Measurements from ENCODE around the gene MTTP. TPM values are rescaled to one million over a fixed set of nuclear protein-coding genes. Genes with fewer than 3 reads are reported as not detected.

The MTTP gene
- total RNA-seq, 3 donors from 2014 or later (not counting 1 experiment from before 2014, with no cell fraction given) = not detected

GRCh38 chr4:99661907-99662306 is 87.3 kb downstream of the MTTP start:
- TF ChIP-seq, protein P1, sequence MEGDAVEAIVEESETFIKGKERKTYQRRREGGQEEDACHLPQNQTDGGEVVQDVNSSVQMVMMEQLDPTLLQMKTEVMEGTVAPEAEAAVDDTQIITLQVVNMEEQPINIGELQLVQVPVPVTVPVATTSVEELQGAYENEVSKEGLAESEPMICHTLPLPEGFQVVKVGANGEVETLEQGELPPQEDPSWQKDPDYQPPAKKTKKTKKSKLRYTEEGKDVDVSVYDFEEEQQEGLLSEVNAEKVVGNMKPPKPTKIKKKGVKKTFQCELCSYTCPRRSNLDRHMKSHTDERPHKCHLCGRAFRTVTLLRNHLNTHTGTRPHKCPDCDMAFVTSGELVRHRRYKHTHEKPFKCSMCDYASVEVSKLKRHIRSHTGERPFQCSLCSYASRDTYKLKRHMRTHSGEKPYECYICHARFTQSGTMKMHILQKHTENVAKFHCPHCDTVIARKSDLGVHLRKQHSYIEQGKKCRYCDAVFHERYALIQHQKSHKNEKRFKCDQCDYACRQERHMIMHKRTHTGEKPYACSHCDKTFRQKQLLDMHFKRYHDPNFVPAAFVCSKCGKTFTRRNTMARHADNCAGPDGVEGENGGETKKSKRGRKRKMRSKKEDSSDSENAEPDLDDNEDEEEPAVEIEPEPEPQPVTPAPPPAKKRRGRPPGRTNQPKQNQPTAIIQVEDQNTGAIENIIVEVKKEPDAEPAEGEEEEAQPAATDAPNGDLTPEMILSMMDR (IDR thresholded peaks at IDR 0.05) = no peak
- H3K9me3 ChIP-seq (ENCODE audit: control insufficient read depth, insufficient read depth, low read length) = no peaks in the 10 kb centered on the region
- no peaks in the 10 kb centered on the region for H3K36me3 ChIP-seq (ENCODE audit: control insufficient read depth, insufficient read depth, low read length)
- DNase-seq (no peak), ATAC-seq (no peak)
- 93% methylated on average over 3 of the region's 5 CpGs for WGBS (ENCODE audit: insufficient coverage)
- Mint-ChIP-seq H3K27me3 (ENCODE audit: low read depth in 2 of 2) (peaks cover 5 to 17% of the 10 kb centered on the region in 2 donors), H3K4me1 (no peaks in the 10 kb centered on the region), H3K27ac (no peak overlapping the region), H3K36me3 (no peaks in the 10 kb centered on the region), H3K9me3 (no peaks in the 10 kb centered on the region), H3K4me3 (no peak overlapping the region)
- intact Hi-C loops (cut with micrococcal nuclease) = no loop called here
- no peaks in the 10 kb centered on the region for H3K4me1 ChIP-seq (ENCODE audit: control insufficient read depth, insufficient read depth, low read length)
- no peaks in the 10 kb centered on the region for H3K27me3 ChIP-seq (ENCODE audit: control insufficient read depth, insufficient read depth, low read length)
- no peak overlapping the region for H3K4me3 ChIP-seq (ENCODE audit: low read length)
- no peak overlapping the region for H3K27ac ChIP-seq (ENCODE audit: low read length)

DNA sequence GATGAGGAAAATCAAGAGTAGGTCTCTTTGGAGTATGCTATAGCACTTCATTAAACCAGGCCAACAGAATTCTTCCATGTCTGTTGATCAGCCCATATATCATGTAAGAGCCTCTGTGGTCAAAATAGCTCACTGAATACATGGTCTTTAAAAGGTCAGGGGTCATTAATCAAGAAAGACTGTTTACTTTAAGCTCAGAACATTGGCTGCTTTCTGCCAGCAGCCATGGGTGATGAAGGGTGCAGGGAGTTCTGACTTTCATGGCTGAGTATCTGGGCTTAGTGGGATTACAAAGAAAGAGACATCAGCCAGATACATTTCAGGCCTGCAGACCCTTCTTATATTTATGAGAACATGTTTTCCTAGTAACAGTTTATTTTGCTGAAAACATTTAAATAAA is 90.1 kb downstream of the MTTP start:
- H3K27ac Mint-ChIP-seq = no peak overlapping the region
- H3K36me3 Mint-ChIP-seq = no peaks in the 10 kb centered on the region
- intact Hi-C loops (cut with micrococcal nuclease) = no loop called here
- H3K27me3 Mint-ChIP-seq (ENCODE audit: low read depth in 2 of 2) = peaks cover 5 to 17% of the 10 kb centered on the region in 2 donors
- no peaks in the 10 kb centered on the region for H3K9me3 ChIP-seq (ENCODE audit: control insufficient read depth, insufficient read depth, low read length)
- H3K4me3 ChIP-seq (ENCODE audit: low read length) = no peak overlapping the region
- no peaks in the 10 kb centered on the region for H3K27me3 ChIP-seq (ENCODE audit: control insufficient read depth, insufficient read depth, low read length)
- H3K4me1 ChIP-seq (ENCODE audit: control insufficient read depth, insufficient read depth, low read length) = no peaks in the 10 kb centered on the region
- H3K4me3 Mint-ChIP-seq = no peak overlapping the region
- ATAC-seq (no peak), DNase-seq (no peak)
- no peaks in the 10 kb centered on the region for H3K4me1 Mint-ChIP-seq
- no peaks in the 10 kb centered on the region for H3K36me3 ChIP-seq (ENCODE audit: control insufficient read depth, insufficient read depth, low read length)
- TF ChIP-seq, protein P1 (IDR thresholded peaks at IDR 0.05) = no peak
- H3K27ac ChIP-seq (ENCODE audit: low read length) = no peak overlapping the region
- H3K9me3 Mint-ChIP-seq = no peaks in the 10 kb centered on the region

DNA sequence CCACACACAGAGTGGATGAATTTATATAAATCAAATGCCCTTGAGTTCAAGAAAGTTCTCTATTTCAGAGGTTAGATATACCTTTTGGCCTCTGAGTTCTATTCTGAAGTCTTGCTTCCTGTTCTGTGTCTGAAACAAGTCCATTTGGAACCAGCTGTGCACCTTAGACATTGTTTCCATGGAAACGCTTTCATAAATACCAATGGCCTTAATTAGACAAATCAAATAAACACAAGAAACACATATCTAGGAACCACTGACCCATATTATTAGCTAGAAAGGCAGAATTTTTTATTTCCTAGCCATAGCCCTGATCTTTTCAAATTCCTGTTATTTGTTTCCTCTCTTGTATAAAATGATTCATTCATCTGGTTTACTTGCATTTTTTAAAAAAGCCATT is 91.4 kb downstream of the MTTP start:
- H3K4me3 Mint-ChIP-seq = no peak overlapping the region
- no peak for DNase-seq
- H3K27me3 Mint-ChIP-seq (ENCODE audit: low read depth in 2 of 2) = peaks cover 8 to 23% of the 10 kb centered on the region in 2 donors
- no peaks in the 10 kb centered on the region for H3K36me3 ChIP-seq (ENCODE audit: control insufficient read depth, insufficient read depth, low read length)
- intact Hi-C loops (cut with micrococcal nuclease) = no loop called here
- no peaks in the 10 kb centered on the region for H3K4me1 ChIP-seq (ENCODE audit: control insufficient read depth, insufficient read depth, low read length)
- H3K9me3 ChIP-seq (ENCODE audit: control insufficient read depth, insufficient read depth, low read length) = peaks cover under 1% of the 10 kb centered on the region
- WGBS (ENCODE audit: insufficient coverage) = 93% methylated on average over 1 of the region's 1 CpG
- H3K9me3 Mint-ChIP-seq = peaks cover 3% of the 10 kb centered on the region in 2 donors
- H3K27me3 ChIP-seq (ENCODE audit: control insufficient read depth, insufficient read depth, low read length) = no peaks in the 10 kb centered on the region
- TF ChIP-seq, protein P1 (IDR thresholded peaks at IDR 0.05) = no peak
- H3K4me1 Mint-ChIP-seq = no peaks in the 10 kb centered on the region
- ATAC-seq = no peak
- no peak overlapping the region for H3K27ac ChIP-seq (ENCODE audit: low read length)
- H3K36me3 Mint-ChIP-seq = no peaks in the 10 kb centered on the region
- no peak overlapping the region for H3K4me3 ChIP-seq (ENCODE audit: low read length)
- H3K27ac Mint-ChIP-seq = no peak overlapping the region

DNA sequence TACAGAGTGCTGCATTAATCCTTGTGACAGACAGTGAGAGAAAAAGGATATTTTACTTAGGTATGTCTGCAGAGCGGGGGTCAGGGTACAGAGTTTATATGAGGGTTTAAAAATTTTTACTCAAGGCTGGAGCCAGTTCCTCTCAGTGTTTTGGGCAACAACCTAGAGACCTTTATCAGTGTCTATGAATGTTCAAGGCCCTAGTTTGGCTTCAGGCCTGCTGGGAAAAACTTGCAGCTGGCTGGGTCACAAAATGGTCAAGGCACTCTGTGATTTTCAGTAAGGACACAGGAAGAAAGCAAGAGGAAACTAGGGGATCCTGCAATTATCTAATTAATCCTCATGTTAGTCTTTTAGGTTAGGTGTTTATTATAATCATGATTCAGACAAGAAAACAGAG is 93.8 kb downstream of the MTTP start:
- Histone ChIP-seq H3K27ac (ENCODE audit: low read length) (no peak overlapping the region), H3K9me3 (ENCODE audit: control insufficient read depth, insufficient read depth, low read length) (peaks cover 2% of the 10 kb centered on the region), H3K36me3 (ENCODE audit: control insufficient read depth, insufficient read depth, low read length) (no peaks in the 10 kb centered on the region), H3K27me3 (ENCODE audit: control insufficient read depth, insufficient read depth, low read length) (no peaks in the 10 kb centered on the region), H3K4me1 (ENCODE audit: control insufficient read depth, insufficient read depth, low read length) (no peaks in the 10 kb centered on the region), H3K4me3 (ENCODE audit: low read length) (no peak overlapping the region)
- no peaks in the 10 kb centered on the region for H3K4me1 Mint-ChIP-seq
- peaks cover 6 to 13% of the 10 kb centered on the region in 2 donors for H3K27me3 Mint-ChIP-seq (ENCODE audit: low read depth in 2 of 2)
- no peak overlapping the region for H3K4me3 Mint-ChIP-seq
- DNase-seq (no peak), ATAC-seq (no peak)
- peaks cover 18% of the 10 kb centered on the region for H3K36me3 Mint-ChIP-seq
- peaks cover 12 to 16% of the 10 kb centered on the region in 2 donors for H3K9me3 Mint-ChIP-seq
- intact Hi-C loops (cut with micrococcal nuclease) = no loop called here
- TF ChIP-seq, protein P1 (IDR thresholded peaks at IDR 0.05) = no peak
- no peak overlapping the region for H3K27ac Mint-ChIP-seq
- 83% methylated on average over 1 of the region's 1 CpG for WGBS (ENCODE audit: insufficient coverage)

Data from natural killer cell (primary cell).